Endothelial cell of umbilical vein (primary cell): ENCODE measurements around the gene MAP3K21. TPM values are rescaled to one million over a fixed set of nuclear protein-coding genes. Genes with fewer than 3 reads are reported as not detected.

Experiments used
- BruUV-seq: library from RNA; stranded (reverse); fragments of 400-500 nt; replicated peaks from 2 replicates; lab custom pipeline; 2021; lab: Mats Ljungman, UMichigan
- CTCF ChIA-PET: fragments of 300-600, 350-600 bp; sonication (Branson Sonifier 250); formaldehyde crosslinking; loops from one replicate; lab custom pipeline; 2021; ENCODE audit warnings: antibody characterized with exemption, inconsistent platforms; lab: Charles Lee
- POLR2A ChIA-PET: fragments of 300-600, 350-600 bp; sonication (Branson Sonifier 250); formaldehyde crosslinking; loops from one replicate; lab custom pipeline; 2021; ENCODE audit warnings: antibody characterized with exemption, inconsistent platforms; lab: Charles Lee
- DNase-seq: peaks from one replicate; pipeline ENCODE4 v3.0.0-alpha.2; 2011; ENCODE audit warnings: low read depth, low spot score
- FAIRE-seq: peaks from 2 replicates; lab custom pipeline; 2011; peaks lifted over from hg19 to GRCh38; lab: Jason Lieb, UNC
- H2AFZ ChIP-seq: 2 replicates; pipeline ENCODE4 v1.6.0; 2012; ENCODE audit warnings: low read depth, low read length, control low read depth, inconsistent platforms
- H3K27ac ChIP-seq: 2 replicates; pipeline ENCODE4 v1.5.1; 2011; ENCODE audit warnings: low read depth, mild to moderate bottlenecking, control low read depth, low read length, moderate library complexity; ENCODE audit not compliant: insufficient read depth
- H3K27me3 ChIP-seq, 2 experiments: 2 replicates each; pipeline versions ENCODE4 v1.6.0 to v1.6.1; 2011; ENCODE audit warnings: low read length in 2 of 2, mixed read lengths in 1 of 2; ENCODE audit not compliant: control insufficient read depth in 2 of 2, insufficient read depth in 2 of 2
- H3K36me3 ChIP-seq, 2 experiments: 2 replicates in 1 of 2; 3 replicates in 1 of 2; pipeline ENCODE4 v1.5.1; 2011; ENCODE audit warnings: low read length in 2 of 2, mild to moderate bottlenecking in 1 of 2, moderate library complexity in 1 of 2; ENCODE audit not compliant: control insufficient read depth in 2 of 2, insufficient read depth in 2 of 2; ENCODE audit errors: extremely low read depth in 1 of 2
- H3K4me1 ChIP-seq: 3 replicates; pipeline ENCODE4 v1.5.1; 2011; ENCODE audit warnings: mild to moderate bottlenecking, low read length; ENCODE audit not compliant: control insufficient read depth, insufficient read depth; ENCODE audit errors: extremely low read depth
- H3K4me2 ChIP-seq: 2 replicates; pipeline ENCODE4 v1.6.1; 2011; ENCODE audit warnings: low read length, control low read depth, mixed read lengths; ENCODE audit not compliant: insufficient read depth
- H3K4me3 ChIP-seq, 3 experiments: fragments of 200-600 bp in 1 of 3; sonication (generic), shearing (Covaris generic) in 1 of 3; replicated peaks in 1 of 3; 2 replicates each; pipeline ENCODE4 v1.5.1; 2011 to 2016; ENCODE audit warnings: control low read depth in 3 of 3, low read length in 3 of 3, mild to moderate bottlenecking in 2 of 3, inconsistent platforms in 1 of 3, low read depth in 1 of 3, moderate library complexity in 1 of 3; ENCODE audit not compliant: insufficient read depth in 1 of 3
- H3K79me2 ChIP-seq: 2 replicates; pipeline ENCODE4 v1.6.0; 2012; ENCODE audit warnings: low read length, inconsistent platforms; ENCODE audit not compliant: control insufficient read depth, insufficient read depth
- H3K9ac ChIP-seq: replicated peaks from 2 replicates; pipeline ENCODE3; 2011; ENCODE audit warnings: low read length, control low read depth; ENCODE audit not compliant: insufficient read depth; ENCODE audit errors: extremely low read depth
- H3K9me1 ChIP-seq: replicated peaks from 3 replicates; pipeline ENCODE4 v1.6.0; 2011; ENCODE audit warnings: mild to moderate bottlenecking, low read length; ENCODE audit not compliant: control insufficient read depth, insufficient read depth; ENCODE audit errors: extremely low read depth
- H3K9me3 ChIP-seq: replicated peaks from 2 replicates; pipeline ENCODE4 v1.5.1; 2012; ENCODE audit warnings: low read length, inconsistent platforms; ENCODE audit not compliant: control insufficient read depth, insufficient read depth
- H4K20me1 ChIP-seq: replicated peaks from 2 replicates; pipeline ENCODE3; 2011; ENCODE audit warnings: mild to moderate bottlenecking, low read length; ENCODE audit not compliant: control insufficient read depth, insufficient read depth; ENCODE audit errors: extremely low read depth
- EZH2 ChIP-seq: IDR thresholded peaks from 2 replicates; pipeline ENCODE4 v1.6.1; 2012; ENCODE audit warnings: borderline replicate concordance, low read depth, mild to moderate bottlenecking, moderate library complexity, low read length, inconsistent platforms; ENCODE audit not compliant: severe bottlenecking
- FOS ChIP-seq: IDR thresholded peaks from 2 replicates; pipeline ENCODE4 v1.6.1; 2011; ENCODE audit warnings: mild to moderate bottlenecking, low read length, moderate library complexity, borderline replicate concordance; ENCODE audit not compliant: insufficient read depth
- GATA2 ChIP-seq: IDR thresholded peaks from 2 replicates; pipeline ENCODE4 v1.7.0; 2011; ENCODE audit warnings: low read depth, mild to moderate bottlenecking, moderate library complexity, mixed read lengths, low read length; ENCODE audit not compliant: insufficient read length, insufficient read depth
- JUN ChIP-seq: IDR thresholded peaks from 2 replicates; pipeline ENCODE4 v1.6.1; 2011; ENCODE audit warnings: borderline replicate concordance, low read depth; ENCODE audit not compliant: insufficient read length, insufficient read depth
- MYC ChIP-seq: IDR thresholded peaks from one replicate; pipeline ENCODE4 v1.6.1; 2011; ENCODE audit warnings: mild to moderate bottlenecking, low read depth, low read length
- POLR2A ChIP-seq: IDR thresholded peaks from 2 replicates; pipeline ENCODE4 v1.6.1; 2012; ENCODE audit warnings: low read depth, mild to moderate bottlenecking, control low read depth, low read length
- POLR2AphosphoS5 ChIP-seq: IDR thresholded peaks from 2 replicates; pipeline ENCODE4 v1.6.1; 2012; ENCODE audit warnings: low read depth, mild to moderate bottlenecking, control low read depth, low read length, moderate library complexity; ENCODE audit not compliant: insufficient read depth
- dilution Hi-C: fragments of 300-500 bp; cut with MboI; formaldehyde crosslinking; loops from one replicate; pipeline ENCODE4 v1.15.0; 2019; ENCODE audit warnings: low sequenced_read_pairs; ENCODE audit not compliant: extremely low pct_ligation_motif_present
- intact Hi-C: fragments of 100-400 bp; cut with micrococcal nuclease; formaldehyde crosslinking; loops from one replicate; pipeline ENCODE4 v1.10.0; 2022
- polyA plus RNA-seq, 4 experiments: library from polyadenylated mRNA; depleted of rRNA in 3 of 4; stranded (reverse) in 3 of 4; unstranded in 1 of 4; fragments of >200 nt; gene quantifications; 2 replicates each; pipeline versions ENCODE4 v1.2.1 to v1.2.3, GENCODE V29; 2011 to 2012; ENCODE audit warnings: missing spikeins in 1 of 4
- total RNA-seq: library from RNA; stranded (reverse); gene quantifications from 2 replicates; pipeline ENCODE4 v1.2.3, GENCODE V29; 2021
- TF ChIP-seq, protein P1 (sequence below): IDR thresholded peaks from 2 replicates; pipeline ENCODE4 v1.6.1; 2011; ENCODE audit not compliant: insufficient read depth, insufficient read length
- TF ChIP-seq, protein P2 (sequence below), 2 donors: IDR thresholded peaks; 1 replicate in 1 of 2; 2 replicates in 1 of 2; pipeline ENCODE4 v1.5.1; 2011; ENCODE audit warnings: low read length in 2 of 2, mild to moderate bottlenecking in 2 of 2, moderate library complexity in 2 of 2, control low read depth in 1 of 2, inconsistent platforms in 1 of 2, low read depth in 1 of 2; ENCODE audit not compliant: insufficient read depth in 1 of 2; ENCODE audit errors: extremely low read depth in 1 of 2

MAP3K21 gene
- total and polyA plus RNA-seq, 2 donors (not counting 3 experiments of a cell fraction or from before 2014, with no cell fraction given), result 0.65 to 0.95 TPM

DNA sequence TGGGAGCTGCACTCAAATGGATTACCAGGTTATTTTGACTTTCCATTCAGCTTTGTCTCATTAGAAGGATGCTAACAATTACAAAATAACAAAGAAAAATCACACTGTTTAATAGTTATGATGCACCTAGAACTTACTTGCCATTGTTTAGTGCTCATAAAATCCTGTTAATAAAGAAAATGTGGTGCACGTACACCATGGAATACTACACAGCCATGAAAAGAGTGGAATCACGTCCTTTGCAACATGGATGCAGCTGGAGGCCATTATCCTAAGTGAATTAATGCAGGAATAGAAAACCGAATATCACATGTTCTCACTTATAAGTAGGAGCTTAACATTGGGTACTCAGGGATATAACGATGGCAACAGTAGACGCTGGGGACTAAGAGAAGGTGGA, 19.8 kb downstream of the MAP3K21 start:
- FAIRE-seq (no peak), DNase-seq (no peak)
- no TSS peak for BruUV-seq
- Histone ChIP-seq H3K4me3 (no peak overlapping the region), H3K36me3 (no peaks in the 10 kb centered on the region), H3K4me2 (no peak overlapping the region), H3K4me1 (no peaks in the 10 kb centered on the region), H3K9ac (no peak overlapping the region), H3K27me3 (no peaks in the 10 kb centered on the region), H3K27ac (no peak overlapping the region), H3K9me3 (no peaks in the 10 kb centered on the region), H3K79me2 (no peaks in the 10 kb centered on the region), H2AFZ (no peak overlapping the region), H3K9me1 (no peaks in the 10 kb centered on the region), H4K20me1 (no peaks in the 10 kb centered on the region)
- no peak for TF ChIP-seq POLR2A
- TF ChIP-seq MYC, result no peak
- TF ChIP-seq POLR2AphosphoS5, result no peak
- TF ChIP-seq JUN, result no peak
- no peak for TF ChIP-seq EZH2
- no peak for TF ChIP-seq GATA2
- no peak for TF ChIP-seq FOS
- TF ChIP-seq, protein P1, sequence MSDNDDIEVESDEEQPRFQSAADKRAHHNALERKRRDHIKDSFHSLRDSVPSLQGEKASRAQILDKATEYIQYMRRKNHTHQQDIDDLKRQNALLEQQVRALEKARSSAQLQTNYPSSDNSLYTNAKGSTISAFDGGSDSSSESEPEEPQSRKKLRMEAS, result no peak
- TF ChIP-seq, protein P2, sequence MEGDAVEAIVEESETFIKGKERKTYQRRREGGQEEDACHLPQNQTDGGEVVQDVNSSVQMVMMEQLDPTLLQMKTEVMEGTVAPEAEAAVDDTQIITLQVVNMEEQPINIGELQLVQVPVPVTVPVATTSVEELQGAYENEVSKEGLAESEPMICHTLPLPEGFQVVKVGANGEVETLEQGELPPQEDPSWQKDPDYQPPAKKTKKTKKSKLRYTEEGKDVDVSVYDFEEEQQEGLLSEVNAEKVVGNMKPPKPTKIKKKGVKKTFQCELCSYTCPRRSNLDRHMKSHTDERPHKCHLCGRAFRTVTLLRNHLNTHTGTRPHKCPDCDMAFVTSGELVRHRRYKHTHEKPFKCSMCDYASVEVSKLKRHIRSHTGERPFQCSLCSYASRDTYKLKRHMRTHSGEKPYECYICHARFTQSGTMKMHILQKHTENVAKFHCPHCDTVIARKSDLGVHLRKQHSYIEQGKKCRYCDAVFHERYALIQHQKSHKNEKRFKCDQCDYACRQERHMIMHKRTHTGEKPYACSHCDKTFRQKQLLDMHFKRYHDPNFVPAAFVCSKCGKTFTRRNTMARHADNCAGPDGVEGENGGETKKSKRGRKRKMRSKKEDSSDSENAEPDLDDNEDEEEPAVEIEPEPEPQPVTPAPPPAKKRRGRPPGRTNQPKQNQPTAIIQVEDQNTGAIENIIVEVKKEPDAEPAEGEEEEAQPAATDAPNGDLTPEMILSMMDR (IDR thresholded peaks at IDR 0.05; ENCODE audit: extremely low read depth in 1 of 2, insufficient read depth in 1 of 2, low read depth in 1 of 2, low read length in 2 of 2), result no peak
- ChIA-PET POLR2A (no interaction called here), CTCF (no interaction called here)
- dilution Hi-C loops, result no loop called here
- intact Hi-C loops, result no loop called here
